Measurements from ENCODE around the gene KIF3B. TPM values are rescaled to one million over a fixed set of nuclear protein-coding genes. Genes with fewer than 3 reads are reported as not detected.
"Not testable (repeated sequence)": the region's sequence is repeated elsewhere in the genome, so short reads cannot be mapped to it uniquely, and the experiment has no call there.

KIF3B gene
- polyA plus RNA-seq, 4 donors = 16.2 to 62.0 (median 26.5) TPM

DNA sequence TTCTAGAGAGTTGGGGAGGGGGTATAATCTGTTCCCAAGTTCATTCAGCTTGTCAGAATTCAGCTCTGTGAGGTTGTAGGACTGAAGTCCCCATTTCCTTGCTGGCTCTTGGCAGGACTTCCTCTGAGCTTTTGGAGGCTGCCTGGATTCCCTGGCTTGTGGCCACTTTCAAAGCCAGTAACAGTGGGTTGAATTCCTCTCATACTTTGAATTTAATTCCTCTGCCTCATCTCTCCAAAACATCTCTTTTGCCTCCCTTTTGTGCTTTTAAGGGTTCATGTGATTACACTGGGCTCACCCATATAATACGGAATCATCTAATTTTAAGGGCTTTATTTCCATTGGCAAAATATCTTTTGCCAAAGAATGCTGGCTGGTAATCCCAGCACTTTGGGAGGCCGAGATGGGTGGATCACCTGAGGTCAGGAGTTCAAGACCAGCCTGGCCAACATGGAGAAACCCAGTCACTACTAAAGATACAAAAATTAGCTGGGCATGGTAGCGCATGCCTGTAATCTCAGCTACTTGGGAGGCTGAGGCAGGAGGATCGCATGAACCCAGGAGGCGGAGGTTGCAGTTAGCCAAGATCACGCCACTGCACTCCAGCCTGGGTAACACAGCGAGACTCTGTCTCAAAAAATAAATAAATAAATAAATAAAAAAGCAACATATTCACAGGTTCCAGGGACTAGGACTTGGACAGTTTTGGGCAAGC is 78.6 kb downstream of the KIF3B start:
- 79 to 89% (median 89%) methylated on average over 7 of the region's 7 CpGs for WGBS, 3 donors
- H3K27ac ChIP-seq (ENCODE audit: low read depth in 1 of 3, low read length in 2 of 3) = peak overlapping the region in 1 of 3 donors; percentile 1
- DNase-seq; FAIRE-seq; H3K4me3 ChIP-seq (ENCODE audit: low read depth in 1 of 3, low read length in 3 of 3); H3K36me3 ChIP-seq (ENCODE audit: control insufficient read depth in 3 of 3, insufficient read depth in 2 of 3, low read depth in 1 of 3, low read length in 3 of 3); H3K9me3 ChIP-seq (ENCODE audit: control insufficient read depth in 2 of 2, insufficient read depth in 1 of 2, low read depth in 1 of 2, low read length in 1 of 2); H3K27me3 ChIP-seq (ENCODE audit: control insufficient read depth in 3 of 3, insufficient read depth in 3 of 3, low read length in 3 of 3): not testable (repeated sequence)
- H3K4me1 ChIP-seq (ENCODE audit: control insufficient read depth in 3 of 3, insufficient read depth in 2 of 3, low read depth in 1 of 3, low read length in 2 of 3) = peaks cover 6 to 13% (median 8%) of the 10 kb centered on the region in 3 donors

- H3K27me3 ChIP-seq (ENCODE audit: control insufficient read depth in 3 of 3, insufficient read depth in 3 of 3, low read length in 3 of 3) = no peaks in the 10 kb centered on the region
- peak overlapping the region in 1 of 3 donors; percentile 98 for H3K27ac ChIP-seq (ENCODE audit: low read depth in 1 of 3, low read length in 2 of 3)
- no peak for DNase-seq
- WGBS, 3 donors = 37 to 55% (median 50%) methylated on average over 13 of the region's 13 CpGs
- no peaks in the 10 kb centered on the region for H3K9me3 ChIP-seq (ENCODE audit: control insufficient read depth in 2 of 2, insufficient read depth in 1 of 2, low read depth in 1 of 2, low read length in 1 of 2)
- H3K4me3 ChIP-seq (ENCODE audit: low read depth in 1 of 3, low read length in 3 of 3) = peak overlapping the region in 1 of 3 donors; percentile 93
- no peak for FAIRE-seq
- peaks cover 0 to 6% (median 0%) of the 10 kb centered on the region in 3 donors for H3K36me3 ChIP-seq (ENCODE audit: control insufficient read depth in 3 of 3, insufficient read depth in 2 of 3, low read depth in 1 of 3, low read length in 3 of 3)
- peaks cover 6 to 13% (median 8%) of the 10 kb centered on the region in 3 donors for H3K4me1 ChIP-seq (ENCODE audit: control insufficient read depth in 3 of 3, insufficient read depth in 2 of 3, low read depth in 1 of 3, low read length in 2 of 3)
Measured at GRCh38 chr20:32356622-32357374, 79.3 kb downstream of the KIF3B start.

DNA sequence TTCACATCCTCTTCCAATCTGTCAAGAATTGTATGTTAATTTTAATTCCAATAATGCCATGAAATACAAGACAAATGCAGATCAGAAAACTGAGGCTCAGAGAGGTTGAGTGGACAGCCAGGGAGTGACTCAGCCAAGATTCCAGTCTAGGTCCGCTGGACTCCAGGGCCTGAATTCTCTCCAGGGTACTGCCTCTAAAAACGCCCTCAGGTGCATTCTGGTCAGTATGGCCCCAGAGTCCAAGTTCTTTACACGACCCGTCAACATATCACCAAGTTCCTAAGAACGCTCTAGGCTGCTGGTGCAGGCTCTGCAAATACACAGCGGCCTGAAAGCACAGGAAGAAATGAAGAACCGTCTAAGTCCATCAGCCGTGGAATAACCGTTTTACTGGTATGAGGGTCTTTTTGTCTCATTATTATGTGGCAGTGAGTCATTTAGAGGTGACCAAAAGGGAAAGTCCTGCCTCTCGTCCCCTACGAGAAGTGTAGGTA is 80.0 kb downstream of the KIF3B start:
- DNase-seq (peak in 1 of 2 donors; percentile 65), FAIRE-seq (no peak)
- 0 to 2% (median 1%) methylated on average over 11 of the region's 11 CpGs for WGBS, 3 donors
- no peaks in the 10 kb centered on the region for H3K27me3 ChIP-seq (ENCODE audit: control insufficient read depth in 3 of 3, insufficient read depth in 3 of 3, low read length in 3 of 3)
- peaks cover 8 to 13% (median 9%) of the 10 kb centered on the region in 3 donors for H3K4me1 ChIP-seq (ENCODE audit: control insufficient read depth in 3 of 3, insufficient read depth in 2 of 3, low read depth in 1 of 3, low read length in 2 of 3)
- H3K4me3 ChIP-seq (ENCODE audit: low read depth in 1 of 3, low read length in 3 of 3) = peak overlapping the region; percentile 66 to 93 (median 78)
- peak overlapping the region; percentile 85 to 99 (median 98) for H3K27ac ChIP-seq (ENCODE audit: low read depth in 1 of 3, low read length in 2 of 3)
- no peaks in the 10 kb centered on the region for H3K9me3 ChIP-seq (ENCODE audit: control insufficient read depth in 2 of 2, insufficient read depth in 1 of 2, low read depth in 1 of 2, low read length in 1 of 2)
- H3K36me3 ChIP-seq (ENCODE audit: control insufficient read depth in 3 of 3, insufficient read depth in 2 of 3, low read depth in 1 of 3, low read length in 3 of 3) = peaks cover 0 to 6% (median 0%) of the 10 kb centered on the region in 3 donors

DNA sequence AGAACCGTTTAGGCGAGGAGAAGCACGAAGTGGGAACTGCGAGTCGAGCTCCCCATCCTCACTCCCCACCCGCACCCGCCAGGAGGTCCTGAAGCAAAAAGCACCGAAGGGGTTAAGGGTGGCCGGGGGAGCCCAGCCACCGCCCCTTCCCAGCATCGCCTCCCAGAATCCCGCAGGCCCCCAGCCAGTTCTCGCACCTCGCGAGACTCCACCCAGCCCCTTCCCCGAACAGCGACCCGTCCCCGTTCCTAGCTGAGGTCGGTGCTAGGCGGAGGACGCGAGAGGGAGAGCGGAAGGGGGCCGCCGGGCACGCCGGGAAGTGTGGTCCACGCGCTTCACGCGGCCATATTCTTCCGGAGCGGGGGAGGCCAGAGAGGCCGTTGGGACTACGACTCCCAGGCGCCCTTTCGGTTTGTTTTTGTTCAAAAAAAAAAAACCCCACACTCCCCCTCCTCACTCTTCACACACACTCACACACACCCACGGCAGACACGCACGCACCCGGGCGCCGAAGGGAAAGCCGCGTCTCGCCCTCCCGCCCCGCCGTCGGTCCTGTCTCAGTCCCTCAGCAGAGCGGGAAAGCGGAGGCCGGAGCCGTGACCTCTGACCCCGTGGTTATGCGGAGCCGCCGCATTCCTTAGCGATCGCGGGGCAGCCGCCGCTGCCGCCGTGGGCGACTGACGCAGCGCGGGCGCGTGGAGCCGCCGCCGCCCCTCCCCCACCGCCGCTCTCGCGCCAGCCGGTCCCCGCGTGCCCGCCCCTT is 80.6 kb downstream of the KIF3B start, which contains the start of gene ASXL1:
Gene ASXL1, plus strand, starts transcription at position 463 of the 763 bp plus-strand sequence. CDS start 445 bp downstream, outside the sequence.
- FAIRE-seq = no peak
- peak within 1 kb of the TSS; percentile 78 to 93 (median 86) for H3K4me3 ChIP-seq (ENCODE audit: low read depth in 1 of 3, low read length in 3 of 3)
- H3K27ac ChIP-seq (ENCODE audit: low read depth in 1 of 3, low read length in 2 of 3) = peak within 1 kb of the TSS; percentile 92 to 99 (median 98)
- no peaks in the 10 kb centered on the region for H3K9me3 ChIP-seq (ENCODE audit: control insufficient read depth in 2 of 2, insufficient read depth in 1 of 2, low read depth in 1 of 2, low read length in 1 of 2)
- H3K36me3 ChIP-seq (ENCODE audit: control insufficient read depth in 3 of 3, insufficient read depth in 2 of 3, low read depth in 1 of 3, low read length in 3 of 3) = peaks cover 0 to 6% (median 0%) of the 10 kb centered on the region in 3 donors
- 0 to 1% (median 0%) methylated on average over 59 to 83 of the region's 83 CpGs for WGBS, 3 donors
- no peaks in the 10 kb centered on the region for H3K27me3 ChIP-seq (ENCODE audit: control insufficient read depth in 3 of 3, insufficient read depth in 3 of 3, low read length in 3 of 3)
- H3K4me1 ChIP-seq (ENCODE audit: control insufficient read depth in 3 of 3, insufficient read depth in 2 of 3, low read depth in 1 of 3, low read length in 2 of 3) = peaks cover 8 to 13% (median 9%) of the 10 kb centered on the region in 3 donors
- peak; percentile 95 to 98 for DNase-seq

DNA sequence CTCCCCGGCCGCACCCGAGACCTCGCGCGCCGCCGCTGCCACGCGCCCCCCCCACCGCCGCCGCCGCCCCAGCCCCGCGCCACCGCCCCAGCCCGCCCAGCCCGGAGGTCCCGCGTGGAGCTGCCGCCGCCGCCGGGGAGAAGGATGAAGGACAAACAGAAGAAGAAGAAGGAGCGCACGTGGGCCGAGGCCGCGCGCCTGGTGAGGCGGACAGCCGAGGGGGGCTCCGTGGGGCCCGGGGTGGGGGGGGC is 81.1 kb downstream of the KIF3B start:
- Histone ChIP-seq H3K9me3 (ENCODE audit: control insufficient read depth in 2 of 2, insufficient read depth in 1 of 2, low read depth in 1 of 2, low read length in 1 of 2) (no peaks in the 10 kb centered on the region), H3K27ac (ENCODE audit: low read depth in 1 of 3, low read length in 2 of 3) (peak overlapping the region; percentile 87 to 99 (median 92)), H3K36me3 (ENCODE audit: control insufficient read depth in 3 of 3, insufficient read depth in 2 of 3, low read depth in 1 of 3, low read length in 3 of 3) (peaks cover 0 to 6% (median 0%) of the 10 kb centered on the region in 3 donors), H3K4me3 (ENCODE audit: low read depth in 1 of 3, low read length in 3 of 3) (peak overlapping the region; percentile 78 to 86 (median 84)), H3K27me3 (ENCODE audit: control insufficient read depth in 3 of 3, insufficient read depth in 3 of 3, low read length in 3 of 3) (no peaks in the 10 kb centered on the region), H3K4me1 (ENCODE audit: control insufficient read depth in 3 of 3, insufficient read depth in 2 of 3, low read depth in 1 of 3, low read length in 2 of 3) (peaks cover 8 to 14% (median 9%) of the 10 kb centered on the region in 3 donors)
- FAIRE-seq = no peak
- WGBS, 3 donors = 0 to 1% methylated on average over 1 to 35 of the region's 35 CpGs; no CpG with 5 or more reads in 1 of the 3 donors
- no peak for DNase-seq

DNA sequence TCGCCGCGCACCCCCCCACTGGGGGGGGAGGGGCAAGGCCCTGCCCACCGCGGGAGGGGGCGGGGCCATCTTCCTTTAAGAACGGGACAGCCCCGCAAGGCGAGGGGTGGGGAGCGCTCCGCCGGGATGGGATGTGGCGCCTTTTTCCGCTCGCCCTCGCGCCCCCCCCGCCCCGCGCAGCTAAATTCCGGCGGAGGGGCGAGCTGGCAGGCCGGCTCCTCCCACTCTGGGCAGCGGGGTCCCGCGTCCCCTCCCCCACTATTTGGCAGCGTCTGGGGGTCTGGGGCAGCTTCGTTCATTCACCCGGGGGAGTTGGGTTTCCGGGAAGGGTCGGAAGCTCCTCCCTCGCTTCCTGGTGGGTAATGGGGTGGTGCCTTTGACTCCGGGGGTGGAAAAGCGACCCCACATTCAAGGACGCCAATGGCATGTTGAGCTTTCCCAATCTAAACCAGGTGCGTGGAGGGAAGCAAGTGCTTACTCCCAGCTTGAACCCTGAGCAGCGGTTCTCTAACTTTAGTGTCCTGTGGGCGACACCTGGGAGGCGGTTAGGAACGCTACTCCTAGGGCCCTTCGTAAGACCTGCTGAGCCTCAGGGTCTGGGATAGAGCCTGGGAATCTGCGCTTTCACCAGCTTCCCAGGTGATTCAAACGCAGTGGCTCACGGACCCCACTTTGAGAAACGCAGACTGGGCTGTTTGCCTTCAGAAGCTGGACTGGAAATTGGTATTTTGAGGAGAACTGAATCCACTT is 81.6 kb downstream of the KIF3B start:
- Histone ChIP-seq H3K27me3 (ENCODE audit: control insufficient read depth in 3 of 3, insufficient read depth in 3 of 3, low read length in 3 of 3) (no peaks in the 10 kb centered on the region), H3K4me1 (ENCODE audit: control insufficient read depth in 3 of 3, insufficient read depth in 2 of 3, low read depth in 1 of 3, low read length in 2 of 3) (peaks cover 8 to 17% (median 12%) of the 10 kb centered on the region in 3 donors), H3K9me3 (ENCODE audit: control insufficient read depth in 2 of 2, insufficient read depth in 1 of 2, low read depth in 1 of 2, low read length in 1 of 2) (no peaks in the 10 kb centered on the region), H3K36me3 (ENCODE audit: control insufficient read depth in 3 of 3, insufficient read depth in 2 of 3, low read depth in 1 of 3, low read length in 3 of 3) (peaks cover 0 to 6% (median 0%) of the 10 kb centered on the region in 3 donors), H3K4me3 (ENCODE audit: low read depth in 1 of 3, low read length in 3 of 3) (peak overlapping the region; percentile 78 to 86 (median 84)), H3K27ac (ENCODE audit: low read depth in 1 of 3, low read length in 2 of 3) (peak overlapping the region; percentile 61 to 87 (median 81))
- 0 to 1% (median 0%) methylated on average over 26 to 46 of the region's 46 CpGs for WGBS, 3 donors
- peak; percentile 67 to 80 for DNase-seq
- FAIRE-seq = no peak

DNA sequence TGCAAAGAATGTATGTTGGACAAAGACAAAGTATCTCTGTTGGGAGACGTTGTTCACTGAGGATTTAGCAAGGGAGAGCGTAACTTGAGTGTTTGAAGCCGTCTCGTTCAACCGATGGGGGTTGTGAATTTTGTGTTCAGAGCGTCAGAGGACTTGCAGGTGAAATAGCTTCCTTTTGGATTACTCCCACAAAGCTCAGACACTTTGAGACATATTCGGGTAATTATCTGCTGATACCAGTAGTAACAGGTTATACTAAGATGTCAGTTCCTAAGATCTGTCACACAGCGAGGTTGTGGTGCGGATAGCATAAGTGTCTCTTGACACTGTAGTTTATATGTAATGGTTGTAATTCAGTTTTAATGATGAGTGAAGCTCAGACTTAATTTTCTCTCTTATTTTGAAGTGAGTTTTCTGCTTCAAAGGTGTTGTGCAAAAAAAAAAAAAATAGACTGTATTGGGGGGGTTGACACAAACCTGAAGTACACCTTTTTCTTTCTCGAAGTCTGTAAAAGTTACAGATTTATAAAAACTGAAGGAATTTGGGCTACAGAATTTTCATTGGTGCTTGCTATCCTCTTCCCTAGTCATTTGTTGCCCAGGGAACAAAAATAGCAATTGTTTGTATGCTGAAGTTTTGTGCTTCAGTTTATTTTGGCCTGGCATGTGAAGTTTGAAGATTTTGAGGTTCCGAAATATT is 82.3 kb downstream of the KIF3B start:
- H3K27ac ChIP-seq (ENCODE audit: low read depth in 1 of 3, low read length in 2 of 3) = peak overlapping the region; percentile 61 to 87 (median 81)
- no peaks in the 10 kb centered on the region for H3K9me3 ChIP-seq (ENCODE audit: control insufficient read depth in 2 of 2, insufficient read depth in 1 of 2, low read depth in 1 of 2, low read length in 1 of 2)
- H3K36me3 ChIP-seq (ENCODE audit: control insufficient read depth in 3 of 3, insufficient read depth in 2 of 3, low read depth in 1 of 3, low read length in 3 of 3) = peaks cover 0 to 9% (median 0%) of the 10 kb centered on the region in 3 donors
- FAIRE-seq (no peak), DNase-seq (peak in 1 of 2 donors; percentile 38)
- peak overlapping the region; percentile 78 to 86 (median 84) for H3K4me3 ChIP-seq (ENCODE audit: low read depth in 1 of 3, low read length in 3 of 3)
- H3K4me1 ChIP-seq (ENCODE audit: control insufficient read depth in 3 of 3, insufficient read depth in 2 of 3, low read depth in 1 of 3, low read length in 2 of 3) = peaks cover 8 to 17% (median 12%) of the 10 kb centered on the region in 3 donors
- no peaks in the 10 kb centered on the region for H3K27me3 ChIP-seq (ENCODE audit: control insufficient read depth in 3 of 3, insufficient read depth in 3 of 3, low read length in 3 of 3)
- 7 to 10% (median 9%) methylated on average over 11 of the region's 11 CpGs for WGBS, 3 donors

Measured in small intestine (tissue), 7 donors.